H1 (cell line): ENCODE measurements around the gene PPP1R15B. TPM values are rescaled to one million over a fixed set of nuclear protein-coding genes. Genes with fewer than 3 reads are reported as not detected.
A peak's percentile ranks its signal among the peaks of the same experiment; 100 is the strongest.

Source experiments
- ASH2L ChIP-seq: fragments of 200-600, 300-600 bp; sonication (generic); IDR thresholded peaks from one replicate; pipeline ENCODE4 v1.7.1; 2017; ENCODE audit warnings: low read length
- JUND ChIP-seq: IDR thresholded peaks from 2 replicates; pipeline ENCODE4 v1.6.1; 2011; ENCODE audit warnings: mild to moderate bottlenecking, improper control_type of control experiment, low read length
- KDM4A ChIP-seq: IDR thresholded peaks from one replicate; pipeline ENCODE4 v1.7.1; 2012; ENCODE audit warnings: low read depth, mild to moderate bottlenecking, moderate library complexity, low read length, inconsistent platforms; ENCODE audit not compliant: severe bottlenecking
- POU5F1 ChIP-seq: IDR thresholded peaks from 2 replicates; pipeline ENCODE4 v1.6.1; 2011; ENCODE audit warnings: low read depth, mild to moderate bottlenecking, low read length, moderate library complexity
- SAP30 ChIP-seq: fragments of 300-600 bp; sonication (generic); IDR thresholded peaks from 2 replicates; pipeline ENCODE4 v1.7.1; 2012; ENCODE audit warnings: low read length, moderate library complexity, mild to moderate bottlenecking, inconsistent platforms; ENCODE audit not compliant: insufficient read depth, insufficient replicate concordance
- SIN3A ChIP-seq, 2 experiments: IDR thresholded peaks in 1 of 2; conservative IDR thresholded peaks in 1 of 2; 2 replicates each; pipeline ENCODE4 v1.6.1; 2011 to 2012; ENCODE audit warnings: low read length in 2 of 2, improper control_type of control experiment in 1 of 2, low read depth in 1 of 2, mild to moderate bottlenecking in 1 of 2
- TAF1 ChIP-seq: IDR thresholded peaks from 2 replicates; pipeline ENCODE4 v1.6.1; 2011; ENCODE audit warnings: mild to moderate bottlenecking, low read depth, low read length
- polyA plus RNA-seq, 7 experiments: library from polyadenylated mRNA; depleted of rRNA in 3 of 7; stranded (reverse) in 5 of 7; unstranded in 2 of 7; fragments of >200 nt in 5 of 7; fragments of 200-250 nt in 2 of 7; gene quantifications; 1 replicate in 5 of 7; 2 replicates in 1 of 7; 4 replicates in 1 of 7; pipeline versions ENCODE4 v1.2.1 to v1.2.3, GENCODE V29; 2011 to 2013; ENCODE audit warnings: missing spikeins in 2 of 7, mixed read lengths in 2 of 7
- total RNA-seq: library from RNA; stranded (reverse); fragmentation: NEBNext Ultra II Directional; extraction: Animal tissue kit (Norgen Biotek cat#: 25700); gene quantifications from 2 replicates; pipeline ENCODE4 v1.2.1, GENCODE V29; 2021
- TF ChIP-seq, protein P1 (sequence below): fragments of 300-600 bp; sonication (generic); IDR thresholded peaks from 2 replicates; pipeline ENCODE4 v1.7.1; 2012; ENCODE audit warnings: low read length, moderate library complexity, mild to moderate bottlenecking, inconsistent platforms; ENCODE audit not compliant: insufficient replicate concordance
- TF ChIP-seq, protein P2 (sequence below): IDR thresholded peaks from 2 replicates; pipeline ENCODE4 v1.6.1; 2011; ENCODE audit warnings: low read depth, mild to moderate bottlenecking, low read length; ENCODE audit not compliant: insufficient read depth

The PPP1R15B gene
- total and polyA plus RNA-seq, 2 of the 8 experiments (the other 6 are each of a cell fraction or from before 2014, with no cell fraction given), result 14.4 to 72.2 TPM

DNA sequence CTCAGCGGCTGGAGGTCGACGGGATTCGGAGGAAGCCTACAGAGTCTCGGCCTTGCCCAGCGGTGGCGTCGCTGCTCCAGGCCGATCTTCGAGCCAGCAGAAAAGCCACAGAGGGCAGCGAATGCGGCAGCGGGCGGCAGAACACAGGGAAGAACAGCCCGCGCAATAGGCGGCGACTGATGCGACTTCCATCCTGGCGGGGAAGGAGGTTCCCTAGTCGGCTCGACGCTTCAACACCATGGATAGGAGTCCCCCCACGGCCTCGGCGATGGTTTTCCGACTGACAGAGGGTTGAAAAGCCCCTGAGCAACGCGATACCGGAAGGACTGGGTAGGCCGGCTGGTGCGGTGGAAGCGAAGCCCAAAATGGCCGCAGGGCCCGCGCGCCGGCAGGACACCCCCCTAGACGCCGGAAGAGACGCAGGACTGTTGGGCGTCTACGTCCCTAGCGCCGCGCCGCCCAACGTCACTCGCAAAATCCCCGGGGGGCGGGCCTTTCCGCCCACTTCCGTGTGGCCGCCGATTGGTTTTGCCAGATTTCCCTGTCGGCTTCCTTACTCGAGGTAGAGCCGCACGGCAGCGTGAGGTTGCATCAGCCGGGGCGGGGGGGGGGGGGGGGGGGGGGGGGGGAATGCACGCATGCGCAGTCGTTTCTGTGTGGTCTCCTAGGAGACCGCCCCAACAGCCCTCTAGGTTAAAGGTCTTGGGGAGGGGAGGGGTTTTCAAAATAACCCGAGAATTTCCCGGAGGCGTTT is at the start of gene PPP1R15B (continued):
- TF ChIP-seq, protein P1, sequence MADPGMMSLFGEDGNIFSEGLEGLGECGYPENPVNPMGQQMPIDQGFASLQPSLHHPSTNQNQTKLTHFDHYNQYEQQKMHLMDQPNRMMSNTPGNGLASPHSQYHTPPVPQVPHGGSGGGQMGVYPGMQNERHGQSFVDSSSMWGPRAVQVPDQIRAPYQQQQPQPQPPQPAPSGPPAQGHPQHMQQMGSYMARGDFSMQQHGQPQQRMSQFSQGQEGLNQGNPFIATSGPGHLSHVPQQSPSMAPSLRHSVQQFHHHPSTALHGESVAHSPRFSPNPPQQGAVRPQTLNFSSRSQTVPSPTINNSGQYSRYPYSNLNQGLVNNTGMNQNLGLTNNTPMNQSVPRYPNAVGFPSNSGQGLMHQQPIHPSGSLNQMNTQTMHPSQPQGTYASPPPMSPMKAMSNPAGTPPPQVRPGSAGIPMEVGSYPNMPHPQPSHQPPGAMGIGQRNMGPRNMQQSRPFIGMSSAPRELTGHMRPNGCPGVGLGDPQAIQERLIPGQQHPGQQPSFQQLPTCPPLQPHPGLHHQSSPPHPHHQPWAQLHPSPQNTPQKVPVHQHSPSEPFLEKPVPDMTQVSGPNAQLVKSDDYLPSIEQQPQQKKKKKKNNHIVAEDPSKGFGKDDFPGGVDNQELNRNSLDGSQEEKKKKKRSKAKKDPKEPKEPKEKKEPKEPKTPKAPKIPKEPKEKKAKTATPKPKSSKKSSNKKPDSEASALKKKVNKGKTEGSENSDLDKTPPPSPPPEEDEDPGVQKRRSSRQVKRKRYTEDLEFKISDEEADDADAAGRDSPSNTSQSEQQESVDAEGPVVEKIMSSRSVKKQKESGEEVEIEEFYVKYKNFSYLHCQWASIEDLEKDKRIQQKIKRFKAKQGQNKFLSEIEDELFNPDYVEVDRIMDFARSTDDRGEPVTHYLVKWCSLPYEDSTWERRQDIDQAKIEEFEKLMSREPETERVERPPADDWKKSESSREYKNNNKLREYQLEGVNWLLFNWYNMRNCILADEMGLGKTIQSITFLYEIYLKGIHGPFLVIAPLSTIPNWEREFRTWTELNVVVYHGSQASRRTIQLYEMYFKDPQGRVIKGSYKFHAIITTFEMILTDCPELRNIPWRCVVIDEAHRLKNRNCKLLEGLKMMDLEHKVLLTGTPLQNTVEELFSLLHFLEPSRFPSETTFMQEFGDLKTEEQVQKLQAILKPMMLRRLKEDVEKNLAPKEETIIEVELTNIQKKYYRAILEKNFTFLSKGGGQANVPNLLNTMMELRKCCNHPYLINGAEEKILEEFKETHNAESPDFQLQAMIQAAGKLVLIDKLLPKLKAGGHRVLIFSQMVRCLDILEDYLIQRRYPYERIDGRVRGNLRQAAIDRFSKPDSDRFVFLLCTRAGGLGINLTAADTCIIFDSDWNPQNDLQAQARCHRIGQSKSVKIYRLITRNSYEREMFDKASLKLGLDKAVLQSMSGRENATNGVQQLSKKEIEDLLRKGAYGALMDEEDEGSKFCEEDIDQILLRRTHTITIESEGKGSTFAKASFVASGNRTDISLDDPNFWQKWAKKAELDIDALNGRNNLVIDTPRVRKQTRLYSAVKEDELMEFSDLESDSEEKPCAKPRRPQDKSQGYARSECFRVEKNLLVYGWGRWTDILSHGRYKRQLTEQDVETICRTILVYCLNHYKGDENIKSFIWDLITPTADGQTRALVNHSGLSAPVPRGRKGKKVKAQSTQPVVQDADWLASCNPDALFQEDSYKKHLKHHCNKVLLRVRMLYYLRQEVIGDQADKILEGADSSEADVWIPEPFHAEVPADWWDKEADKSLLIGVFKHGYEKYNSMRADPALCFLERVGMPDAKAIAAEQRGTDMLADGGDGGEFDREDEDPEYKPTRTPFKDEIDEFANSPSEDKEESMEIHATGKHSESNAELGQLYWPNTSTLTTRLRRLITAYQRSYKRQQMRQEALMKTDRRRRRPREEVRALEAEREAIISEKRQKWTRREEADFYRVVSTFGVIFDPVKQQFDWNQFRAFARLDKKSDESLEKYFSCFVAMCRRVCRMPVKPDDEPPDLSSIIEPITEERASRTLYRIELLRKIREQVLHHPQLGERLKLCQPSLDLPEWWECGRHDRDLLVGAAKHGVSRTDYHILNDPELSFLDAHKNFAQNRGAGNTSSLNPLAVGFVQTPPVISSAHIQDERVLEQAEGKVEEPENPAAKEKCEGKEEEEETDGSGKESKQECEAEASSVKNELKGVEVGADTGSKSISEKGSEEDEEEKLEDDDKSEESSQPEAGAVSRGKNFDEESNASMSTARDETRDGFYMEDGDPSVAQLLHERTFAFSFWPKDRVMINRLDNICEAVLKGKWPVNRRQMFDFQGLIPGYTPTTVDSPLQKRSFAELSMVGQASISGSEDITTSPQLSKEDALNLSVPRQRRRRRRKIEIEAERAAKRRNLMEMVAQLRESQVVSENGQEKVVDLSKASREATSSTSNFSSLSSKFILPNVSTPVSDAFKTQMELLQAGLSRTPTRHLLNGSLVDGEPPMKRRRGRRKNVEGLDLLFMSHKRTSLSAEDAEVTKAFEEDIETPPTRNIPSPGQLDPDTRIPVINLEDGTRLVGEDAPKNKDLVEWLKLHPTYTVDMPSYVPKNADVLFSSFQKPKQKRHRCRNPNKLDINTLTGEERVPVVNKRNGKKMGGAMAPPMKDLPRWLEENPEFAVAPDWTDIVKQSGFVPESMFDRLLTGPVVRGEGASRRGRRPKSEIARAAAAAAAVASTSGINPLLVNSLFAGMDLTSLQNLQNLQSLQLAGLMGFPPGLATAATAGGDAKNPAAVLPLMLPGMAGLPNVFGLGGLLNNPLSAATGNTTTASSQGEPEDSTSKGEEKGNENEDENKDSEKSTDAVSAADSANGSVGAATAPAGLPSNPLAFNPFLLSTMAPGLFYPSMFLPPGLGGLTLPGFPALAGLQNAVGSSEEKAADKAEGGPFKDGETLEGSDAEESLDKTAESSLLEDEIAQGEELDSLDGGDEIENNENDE, result no peak
- peak; percentile 66; the same call in 1 of the 2 replicates for TF ChIP-seq POU5F1
- TF ChIP-seq SAP30, result peak; percentile 66
- peak; percentile 57 for TF ChIP-seq KDM4A
- 0 out of 2 replicates have a peak, but pooled peaks have one; percentile 45 for TF ChIP-seq JUND
- peak; percentile 83 for TF ChIP-seq ASH2L
- TF ChIP-seq TAF1, result peak; percentile 95
- TF ChIP-seq, protein P2, sequence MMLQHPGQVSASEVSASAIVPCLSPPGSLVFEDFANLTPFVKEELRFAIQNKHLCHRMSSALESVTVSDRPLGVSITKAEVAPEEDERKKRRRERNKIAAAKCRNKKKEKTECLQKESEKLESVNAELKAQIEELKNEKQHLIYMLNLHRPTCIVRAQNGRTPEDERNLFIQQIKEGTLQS, result peak; percentile 92
- TF ChIP-seq SIN3A (conservative IDR thresholded peaks at IDR 0.05 in 1 of 2, IDR thresholded peaks at IDR 0.05 in 1 of 2; ENCODE audit: low read depth in 1 of 2, low read length in 2 of 2), result peak; percentile 25 to 90; a peak in 3 of 4 replicates
